ENCODE results near the gene ZNF839. TPM values are rescaled to one million over a fixed set of nuclear protein-coding genes. Genes with fewer than 3 reads are reported as not detected.

ZNF839 gene
- total and polyA plus RNA-seq, 2 donors (not counting 1 experiment from before 2014, with no cell fraction given): 6.6 to 8.8 TPM

DNA sequence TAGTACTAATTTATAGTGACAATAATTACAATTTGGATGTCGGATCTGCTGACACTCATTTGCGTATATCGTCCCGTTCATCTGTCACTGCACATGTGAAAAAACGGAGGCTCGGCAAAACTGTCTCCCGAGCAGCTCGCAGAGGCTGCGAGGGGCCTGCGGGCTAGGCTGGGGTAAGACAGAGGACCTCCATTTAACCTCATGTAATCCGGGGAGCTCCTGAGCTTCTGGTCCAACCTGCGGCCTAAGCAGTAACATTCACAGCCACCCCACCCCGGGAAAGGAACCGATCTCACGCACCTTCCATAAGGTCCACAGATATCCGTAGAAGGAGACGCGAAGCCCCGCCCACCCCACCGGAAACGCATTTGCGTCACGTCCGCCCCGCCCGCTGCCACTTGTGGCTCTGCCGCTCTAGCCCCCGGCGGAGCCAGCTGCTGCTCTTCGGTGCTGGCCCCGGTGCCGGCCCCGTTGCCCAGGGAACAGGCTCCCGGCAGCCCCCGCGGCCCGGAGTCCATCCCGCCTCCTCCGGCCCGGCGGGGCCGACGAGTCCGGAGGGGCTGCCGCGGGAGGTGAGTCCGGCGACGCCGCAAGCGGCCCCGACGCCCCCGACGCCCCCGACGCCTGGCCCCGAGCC is 43.1 kb downstream of the ZNF839 start, which contains the start of the genes CINP and TECPR2:
Gene CINP (minus strand): TSS at position 346 of the 637 bp plus-strand sequence. CDS start 39 bp downstream, at position 307.
Gene TECPR2 (plus strand): TSS at position 397 of the 637 bp plus-strand sequence. CDS start 13,781 bp downstream, outside the sequence.
- H3K4me1 ChIP-seq (ENCODE audit: control insufficient read depth, extremely low read depth, insufficient read depth, low read length): peaks cover 9% of the 10 kb centered on the region
- peaks cover 3% of the 10 kb centered on the region for H3K36me3 ChIP-seq (ENCODE audit: control insufficient read depth, insufficient read depth, low read length)
- peak within 1 kb of the TSS; percentile 89 for H2AFZ ChIP-seq (ENCODE audit: low read length)
- peak within 1 kb of the TSS; percentile 97 for H3K27ac ChIP-seq (ENCODE audit: insufficient read depth, low read length)
- peaks cover 32% of the 10 kb centered on the region for H3K79me2 ChIP-seq (ENCODE audit: control insufficient read depth, insufficient read depth, low read length)
- H3K4me2 ChIP-seq (ENCODE audit: extremely low read depth, insufficient read depth, low read length): peak within 1 kb of the TSS; percentile 96
- peak; percentile 93 to 94 for DNase-seq (ENCODE audit: low read depth in 2 of 2)
- no peaks in the 10 kb centered on the region for H3K27me3 ChIP-seq (ENCODE audit: control insufficient read depth, insufficient read depth, low read length)
- TF ChIP-seq, protein P1, sequence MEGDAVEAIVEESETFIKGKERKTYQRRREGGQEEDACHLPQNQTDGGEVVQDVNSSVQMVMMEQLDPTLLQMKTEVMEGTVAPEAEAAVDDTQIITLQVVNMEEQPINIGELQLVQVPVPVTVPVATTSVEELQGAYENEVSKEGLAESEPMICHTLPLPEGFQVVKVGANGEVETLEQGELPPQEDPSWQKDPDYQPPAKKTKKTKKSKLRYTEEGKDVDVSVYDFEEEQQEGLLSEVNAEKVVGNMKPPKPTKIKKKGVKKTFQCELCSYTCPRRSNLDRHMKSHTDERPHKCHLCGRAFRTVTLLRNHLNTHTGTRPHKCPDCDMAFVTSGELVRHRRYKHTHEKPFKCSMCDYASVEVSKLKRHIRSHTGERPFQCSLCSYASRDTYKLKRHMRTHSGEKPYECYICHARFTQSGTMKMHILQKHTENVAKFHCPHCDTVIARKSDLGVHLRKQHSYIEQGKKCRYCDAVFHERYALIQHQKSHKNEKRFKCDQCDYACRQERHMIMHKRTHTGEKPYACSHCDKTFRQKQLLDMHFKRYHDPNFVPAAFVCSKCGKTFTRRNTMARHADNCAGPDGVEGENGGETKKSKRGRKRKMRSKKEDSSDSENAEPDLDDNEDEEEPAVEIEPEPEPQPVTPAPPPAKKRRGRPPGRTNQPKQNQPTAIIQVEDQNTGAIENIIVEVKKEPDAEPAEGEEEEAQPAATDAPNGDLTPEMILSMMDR (conservative IDR thresholded peaks at IDR 0.05 in 1 of 2, IDR thresholded peaks at IDR 0.05 in 1 of 2; ENCODE audit: low read depth in 1 of 2, low read length in 2 of 2): no peak
- no peak for TF ChIP-seq EZH2 (IDR thresholded peaks at IDR 0.05; ENCODE audit: low read length, missing control alignments)
- no peaks in the 10 kb centered on the region for H3K9me3 ChIP-seq (ENCODE audit: control insufficient read depth, insufficient read depth, low read depth, low read length)
- peak within 1 kb of the TSS; percentile 94 for H3K9ac ChIP-seq (ENCODE audit: insufficient read depth, low read length)
- H4K20me1 ChIP-seq (ENCODE audit: control insufficient read depth, extremely low read depth, insufficient read depth, low read length): no peaks in the 10 kb centered on the region
- peak within 1 kb of the TSS; percentile 88 to 98 (median 93) for H3K4me3 ChIP-seq (replicated peaks in 1 of 4; ENCODE audit: control extremely low read depth in 1 of 4, insufficient read depth in 1 of 4, low read depth in 3 of 4, low read length in 4 of 4)

- H4K20me1 ChIP-seq (ENCODE audit: control insufficient read depth, extremely low read depth, insufficient read depth, low read length): no peaks in the 10 kb centered on the region
- peaks cover under 1% of the 10 kb centered on the region for H3K36me3 ChIP-seq (ENCODE audit: control insufficient read depth, insufficient read depth, low read length)
- DNase-seq (ENCODE audit: low read depth in 2 of 2): peak; percentile 30 to 58
- H3K9ac ChIP-seq (ENCODE audit: insufficient read depth, low read length): peak overlapping the region; percentile 94
- no peaks in the 10 kb centered on the region for H3K27me3 ChIP-seq (ENCODE audit: control insufficient read depth, insufficient read depth, low read length)
- peak overlapping the region; percentile 73 for H3K4me2 ChIP-seq (ENCODE audit: extremely low read depth, insufficient read depth, low read length)
- H2AFZ ChIP-seq (ENCODE audit: low read length): peak overlapping the region; percentile 77
- no peaks in the 10 kb centered on the region for H3K9me3 ChIP-seq (ENCODE audit: control insufficient read depth, insufficient read depth, low read depth, low read length)
- H3K4me1 ChIP-seq (ENCODE audit: control insufficient read depth, extremely low read depth, insufficient read depth, low read length): peaks cover 9% of the 10 kb centered on the region
- H3K27ac ChIP-seq (ENCODE audit: insufficient read depth, low read length): peak overlapping the region; percentile 97
- peak overlapping the region; percentile 64 to 95 (median 86) for H3K4me3 ChIP-seq (replicated peaks in 1 of 4; ENCODE audit: control extremely low read depth in 1 of 4, insufficient read depth in 1 of 4, low read depth in 3 of 4, low read length in 4 of 4)
- H3K79me2 ChIP-seq (ENCODE audit: control insufficient read depth, insufficient read depth, low read length): peaks cover 34% of the 10 kb centered on the region
- TF ChIP-seq, protein P1 (conservative IDR thresholded peaks at IDR 0.05 in 1 of 2, IDR thresholded peaks at IDR 0.05 in 1 of 2; ENCODE audit: low read depth in 1 of 2, low read length in 2 of 2): no peak
- no peak for TF ChIP-seq EZH2 (IDR thresholded peaks at IDR 0.05; ENCODE audit: low read length, missing control alignments)
These were observed 43.8 kb downstream of the ZNF839 start for GRCh38 chr14:102363182-102363943.

GRCh38 chr14:102370305-102370809 is 50.8 kb downstream of the ZNF839 start:
- Histone ChIP-seq H3K36me3 (ENCODE audit: control insufficient read depth, insufficient read depth, low read length) (no peaks in the 10 kb centered on the region), H3K79me2 (ENCODE audit: control insufficient read depth, insufficient read depth, low read length) (peaks cover 23% of the 10 kb centered on the region), H3K4me1 (ENCODE audit: control insufficient read depth, extremely low read depth, insufficient read depth, low read length) (no peaks in the 10 kb centered on the region), H3K4me3 (replicated peaks in 1 of 4; ENCODE audit: control extremely low read depth in 1 of 4, insufficient read depth in 1 of 4, low read depth in 3 of 4, low read length in 4 of 4) (no peak overlapping the region), H3K27ac (ENCODE audit: insufficient read depth, low read length) (no peak overlapping the region), H3K9ac (ENCODE audit: insufficient read depth, low read length) (no peak overlapping the region), H4K20me1 (ENCODE audit: control insufficient read depth, extremely low read depth, insufficient read depth, low read length) (no peaks in the 10 kb centered on the region), H3K4me2 (ENCODE audit: extremely low read depth, insufficient read depth, low read length) (no peak overlapping the region), H2AFZ (ENCODE audit: low read length) (no peak overlapping the region), H3K27me3 (ENCODE audit: control insufficient read depth, insufficient read depth, low read length) (no peaks in the 10 kb centered on the region), H3K9me3 (ENCODE audit: control insufficient read depth, insufficient read depth, low read depth, low read length) (no peaks in the 10 kb centered on the region)
- TF ChIP-seq, protein P1 (conservative IDR thresholded peaks at IDR 0.05 in 1 of 2, IDR thresholded peaks at IDR 0.05 in 1 of 2; ENCODE audit: low read depth in 1 of 2, low read length in 2 of 2): no peak
- TF ChIP-seq EZH2 (IDR thresholded peaks at IDR 0.05; ENCODE audit: low read length, missing control alignments): no peak
- no peak for DNase-seq (ENCODE audit: low read depth in 2 of 2)
